ENCODE measurements around the gene CHPF. TPM values are rescaled to one million over a fixed set of nuclear protein-coding genes. Genes with fewer than 3 reads are reported as not detected.
A peak's percentile ranks its signal among the peaks of the same experiment; 100 is the strongest.

The CHPF gene
- total RNA-seq, 1 donor from 2014 or later: 27.1 TPM

DNA sequence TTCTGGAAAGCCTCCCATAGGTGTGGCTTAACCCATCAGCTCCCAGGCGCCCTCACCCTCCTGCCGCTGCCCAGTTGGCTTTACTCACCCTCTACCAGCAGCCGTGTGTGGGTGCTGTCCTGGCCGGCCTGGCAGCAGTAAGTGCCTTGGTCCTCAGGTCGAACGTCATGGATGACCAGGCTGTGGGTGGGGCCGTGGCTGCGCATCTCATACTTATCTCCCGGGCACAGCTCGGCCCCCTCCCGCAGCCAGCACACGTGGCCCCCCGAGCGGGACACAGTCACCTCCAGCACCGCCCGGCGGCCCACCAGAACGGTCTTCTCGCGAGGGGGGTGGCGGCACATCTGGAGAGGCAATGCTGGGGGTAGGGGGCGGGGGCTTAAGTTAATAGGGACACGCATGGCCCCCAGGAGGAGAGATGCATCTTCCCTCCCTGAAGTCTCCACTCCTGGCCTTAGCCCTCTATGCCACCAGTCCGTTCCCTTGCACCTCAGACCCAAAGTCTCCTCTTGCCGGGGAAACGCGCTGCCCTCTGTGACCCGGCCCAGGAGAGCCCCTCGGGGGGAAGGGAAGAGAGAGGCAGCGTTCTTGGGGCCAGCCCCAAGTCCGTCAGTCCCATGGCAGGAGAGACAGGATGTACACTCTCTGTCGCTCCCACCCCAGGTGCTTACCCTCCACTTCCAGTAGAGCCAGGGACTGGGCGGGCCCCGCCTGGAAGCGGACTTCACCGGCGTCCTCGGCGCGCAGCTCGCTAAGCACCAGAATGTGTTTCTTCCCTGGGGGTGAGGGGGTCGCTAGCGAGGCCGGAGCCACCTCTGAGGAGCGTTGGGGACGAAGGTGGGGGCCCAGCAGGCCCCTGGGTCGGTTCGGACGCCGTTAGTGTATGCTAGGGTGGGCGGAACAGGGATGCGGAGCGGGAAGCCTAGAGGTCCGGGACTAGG is 8.1 kb upstream of the CHPF start:
- peak; percentile 31 for ATAC-seq

- no peak for ATAC-seq
Measured at GRCh38 chr2:219549619-219550018, 6.0 kb upstream of the CHPF start.

DNA sequence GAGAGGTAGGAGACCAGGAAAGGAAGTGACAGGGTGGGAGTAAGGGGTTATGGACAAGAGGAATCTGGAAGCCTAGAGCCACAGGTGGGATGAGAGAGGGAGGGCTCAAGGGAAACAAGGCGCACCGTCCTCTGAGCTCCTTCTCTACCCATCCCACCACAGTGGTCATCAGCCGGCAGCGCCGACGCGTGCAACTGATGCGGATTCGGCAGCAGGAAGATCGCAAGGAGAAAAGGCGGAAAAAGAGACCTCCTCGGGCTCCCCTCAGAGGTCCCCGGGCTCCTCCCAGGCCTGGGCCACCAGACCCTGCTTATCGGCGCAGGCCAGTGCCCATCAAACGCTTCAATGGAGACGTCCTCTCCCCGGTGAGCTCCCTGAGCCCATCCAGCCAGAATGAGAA is 5.4 kb upstream of the CHPF start:
- no peak for ATAC-seq

GRCh38 chr2:219547621-219548020 is 4.0 kb upstream of the CHPF start:
- ATAC-seq: no peak

DNA sequence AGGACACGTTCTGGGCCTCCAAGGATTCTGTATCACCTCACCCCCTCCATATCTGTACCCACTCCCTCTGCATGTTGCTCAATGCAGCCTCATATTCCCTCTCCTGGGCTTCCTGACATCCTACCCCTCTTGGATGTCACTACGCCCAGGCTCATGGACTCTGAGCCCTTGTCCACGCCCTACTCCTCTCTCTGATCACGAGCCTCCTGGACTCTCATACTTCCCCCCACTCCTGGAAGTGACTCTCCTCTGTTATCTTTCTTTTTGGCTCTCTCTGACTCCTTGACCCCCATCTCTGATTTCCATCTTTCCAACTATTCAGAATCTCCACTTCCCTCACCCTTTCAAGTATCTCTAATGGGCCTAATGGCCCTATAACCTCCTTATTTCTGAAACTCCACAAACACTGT is 2.3 kb upstream of the CHPF start:
- ATAC-seq: no peak

GRCh38 chr2:219545295-219545942 is 1.8 kb upstream of the CHPF start:
- ATAC-seq: no peak

DNA sequence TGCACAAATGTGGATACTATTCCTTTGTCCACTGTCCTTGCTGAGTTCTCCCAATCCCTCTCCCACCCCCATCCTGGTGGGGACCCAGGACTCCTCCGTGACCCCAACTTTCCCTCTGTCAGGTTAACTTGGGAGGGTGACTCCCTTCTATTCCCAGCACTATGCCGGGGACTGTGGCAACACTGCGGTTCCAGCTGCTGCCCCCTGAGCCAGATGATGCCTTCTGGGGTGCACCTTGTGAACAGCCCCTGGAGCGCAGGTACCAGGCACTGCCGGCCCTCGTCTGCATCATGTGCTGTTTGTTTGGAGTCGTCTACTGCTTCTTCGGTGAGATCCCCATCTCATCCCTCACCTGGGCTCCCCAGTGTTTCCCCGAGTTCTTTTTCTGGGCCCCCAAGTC is 958 bp upstream of the CHPF start:
- no peak for ATAC-seq

DNA sequence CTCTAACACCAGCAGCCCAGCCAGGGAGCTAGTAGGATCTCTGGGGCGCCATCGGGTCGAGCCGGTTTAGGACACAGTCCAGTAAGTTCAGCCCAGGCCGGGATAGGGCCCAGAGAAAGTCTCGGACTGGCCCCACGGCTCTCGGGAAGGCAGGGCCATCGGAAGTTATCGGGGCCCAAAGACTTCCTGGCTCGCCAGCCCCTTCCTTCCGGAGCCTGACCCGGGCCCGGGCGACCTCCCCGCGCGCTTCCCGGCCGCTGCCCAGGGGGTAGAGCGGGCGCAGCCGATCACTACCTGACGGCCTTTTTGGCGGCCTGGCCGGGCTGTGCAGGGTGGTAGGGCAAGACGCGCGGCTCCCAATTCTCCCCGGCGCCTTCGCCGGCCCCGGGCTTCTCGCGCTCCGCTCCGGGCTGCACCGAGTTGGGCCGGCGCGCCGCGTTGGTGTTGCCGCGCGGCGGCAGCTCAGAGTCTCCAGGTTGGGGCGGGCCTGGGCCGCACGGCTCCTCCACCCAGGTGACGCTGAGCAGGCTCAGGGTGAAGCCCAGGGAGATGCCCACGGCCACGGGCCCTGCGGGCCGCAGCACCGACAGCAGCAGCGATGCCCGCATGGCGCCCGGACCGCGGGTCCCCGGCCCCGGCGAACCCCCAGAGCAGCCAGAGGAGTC is 546 bp downstream of the CHPF start:
- peak; percentile 57 for ATAC-seq

GRCh38 chr2:219541611-219542180 is 1.9 kb downstream of the CHPF start:
- peak; percentile 38 for ATAC-seq

DNA sequence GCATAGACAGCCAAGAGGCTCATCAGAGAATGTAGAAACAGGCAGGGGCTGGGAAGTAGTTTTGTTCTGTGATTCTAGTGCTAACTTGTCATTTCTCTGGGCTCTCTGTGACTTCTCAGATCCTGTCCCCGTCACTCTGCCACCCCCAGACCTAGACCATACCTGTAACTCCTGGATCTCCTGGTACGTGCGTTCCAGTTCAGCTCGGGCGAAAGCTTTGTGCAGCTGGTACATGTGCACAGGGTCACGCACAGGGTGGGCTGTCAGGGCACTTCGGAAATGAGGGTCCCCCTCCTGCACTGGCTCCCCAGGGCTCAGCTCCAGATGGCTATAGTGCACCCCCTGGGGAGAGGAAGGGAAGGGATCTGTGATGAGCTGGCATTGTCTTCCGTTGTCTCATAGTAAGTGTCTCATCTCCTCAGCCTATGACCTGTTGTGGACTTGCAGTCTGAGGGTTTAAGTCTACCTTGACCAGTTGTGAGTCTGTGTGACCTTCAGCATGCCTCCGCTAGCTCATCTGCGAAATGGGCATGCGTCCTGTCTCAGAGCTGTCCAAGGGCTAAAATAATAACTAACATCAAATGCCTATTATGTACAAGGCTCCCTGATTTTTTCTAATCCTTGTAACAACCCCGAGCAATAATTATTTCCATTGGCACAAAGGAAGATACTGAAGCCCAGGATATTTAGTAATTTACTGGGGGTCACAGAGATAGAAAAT is 2.7 kb downstream of the CHPF start:
- no peak for ATAC-seq

DNA sequence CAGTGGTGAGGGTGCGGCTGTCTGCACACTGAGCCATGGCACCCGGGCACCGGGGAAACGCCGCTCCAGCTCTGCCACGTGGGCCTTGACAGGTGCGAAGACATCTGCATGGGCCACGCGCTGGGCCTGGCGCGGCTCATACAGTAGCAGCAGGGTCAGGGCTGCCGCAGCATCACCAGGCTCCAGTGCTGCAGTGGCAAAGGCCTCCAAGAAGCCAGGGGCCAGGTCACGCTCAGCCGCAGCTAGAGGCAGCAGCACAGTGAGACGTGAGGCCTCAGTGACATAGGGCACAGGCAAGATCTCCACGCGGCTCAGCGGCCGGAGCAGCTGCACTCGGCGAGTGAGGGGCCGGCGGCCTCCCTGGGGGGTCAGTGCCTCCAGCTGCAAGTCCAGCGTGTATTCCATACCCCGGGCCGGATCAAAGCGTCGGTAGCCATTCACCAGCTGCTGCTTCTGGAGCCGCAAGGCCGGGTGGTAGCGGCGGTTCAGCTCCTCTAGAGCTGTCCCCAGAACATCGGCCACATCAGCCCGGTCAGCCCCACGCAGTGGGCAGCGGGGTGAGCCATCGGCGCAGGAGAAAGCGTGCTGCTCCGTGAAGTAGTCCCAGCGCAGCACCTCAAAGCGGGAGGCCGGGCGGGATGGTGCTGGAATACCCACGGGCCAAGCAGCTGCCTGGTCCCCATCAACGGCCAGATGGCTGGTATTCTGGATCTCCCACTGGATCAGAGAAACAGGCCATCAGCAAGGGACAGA is 3.5 kb downstream of the CHPF start:
- ATAC-seq: no peak

DNA sequence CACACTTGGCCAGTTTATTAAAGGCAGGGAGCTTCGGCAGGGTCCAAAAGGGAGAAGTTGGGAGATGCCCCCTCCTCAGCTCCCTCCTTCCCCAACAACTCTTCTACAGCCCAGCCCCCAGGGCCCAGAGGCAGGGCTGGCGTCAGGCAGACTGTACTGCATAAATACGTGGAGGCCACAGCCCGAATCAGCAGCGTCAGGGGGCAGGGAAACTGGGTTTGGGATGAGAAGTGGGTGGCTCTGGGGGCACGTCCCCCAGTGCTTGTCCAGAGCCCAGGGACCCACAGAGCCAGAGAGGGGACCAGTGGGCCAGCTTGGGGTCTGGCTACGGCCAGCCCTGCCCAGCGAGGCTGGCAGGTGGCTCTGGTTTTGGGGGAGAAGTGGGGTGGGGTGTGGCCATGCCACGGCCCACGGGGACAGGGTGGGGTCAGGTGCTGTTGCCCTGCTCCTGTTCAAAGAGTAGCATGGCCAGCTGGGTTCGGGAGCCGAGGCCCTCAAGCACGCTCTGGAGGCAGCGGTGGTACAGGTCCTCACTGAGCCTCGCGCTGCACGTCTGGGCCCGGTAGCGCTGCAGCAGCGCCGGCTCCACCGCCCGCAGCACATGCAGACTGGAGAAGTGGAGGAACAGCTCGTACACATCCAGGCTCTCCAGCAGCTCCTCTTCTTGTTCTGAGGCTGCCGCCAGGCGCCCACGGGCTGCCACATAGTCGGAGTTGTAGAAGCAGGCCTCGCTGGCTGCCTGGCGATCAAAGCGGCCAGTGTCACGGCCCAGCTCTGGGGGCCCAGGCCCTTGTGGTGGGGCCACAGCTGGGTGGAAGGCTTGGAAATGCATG is 4.4 kb downstream of the CHPF start:
- ATAC-seq: no peak

DNA sequence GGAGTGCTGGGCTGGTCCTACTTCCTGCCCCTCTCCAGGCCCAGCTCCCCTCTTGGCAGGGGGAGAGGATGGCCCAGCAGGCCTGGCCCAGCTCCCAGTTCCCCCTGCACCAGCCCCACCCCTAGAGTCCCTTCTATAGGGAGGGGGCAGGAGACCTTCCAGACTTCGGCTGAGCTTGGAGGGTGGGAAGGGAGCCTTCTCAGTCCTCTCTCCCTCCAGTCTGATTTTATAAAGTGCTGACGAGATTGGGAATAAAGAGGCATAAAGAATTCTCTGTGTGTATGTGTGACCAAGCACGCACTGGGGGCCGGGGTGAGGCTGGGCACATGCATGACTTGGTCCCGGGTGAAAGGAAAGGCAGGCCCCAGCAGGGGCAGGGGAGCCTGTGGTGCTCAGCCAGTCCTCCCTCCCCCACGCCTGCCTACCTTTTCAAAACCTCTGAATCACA is 5.1 kb downstream of the CHPF start:
- no peak for ATAC-seq

- no peak for ATAC-seq
Measured at GRCh38 chr2:219537657-219538488, 5.7 kb downstream of the CHPF start.

GRCh38 chr2:219536967-219537366 is 6.6 kb downstream of the CHPF start:
- no peak for ATAC-seq

- ATAC-seq: no peak
Measured at GRCh38 chr2:219536425-219536824, 7.2 kb downstream of the CHPF start.

GRCh38 chr2:219533930-219534661 is 9.5 kb downstream of the CHPF start:
- ATAC-seq: no peak

DNA sequence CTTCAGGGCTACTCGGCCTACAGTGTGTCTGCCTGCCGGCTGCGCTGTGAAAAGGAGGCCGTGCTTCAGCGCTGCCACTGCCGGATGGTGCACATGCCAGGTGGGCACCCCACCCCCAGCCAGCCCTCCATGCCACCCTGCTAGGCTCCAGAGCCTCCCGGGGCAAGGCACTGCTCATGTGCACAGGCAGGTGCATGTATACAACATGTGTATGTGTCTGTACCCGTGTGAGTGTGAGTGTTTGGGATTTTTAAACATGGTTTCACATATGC is 11.3 kb downstream of the CHPF start:
- ATAC-seq: no peak
